GM21390 (cell line): Measurements from ENCODE around the gene FAH.
"Not testable (repeated sequence)": the region's sequence is repeated elsewhere in the genome, so short reads cannot be mapped to it uniquely, and the experiment has no call there.

ENCODE experiments used
- ATAC-seq: cut with Tn5 transposase; IDR thresholded peaks from one replicate; pipeline ENCODE4 v1.9.1; 2021; ENCODE audit not compliant: unreplicated experiment

FAH gene

DNA sequence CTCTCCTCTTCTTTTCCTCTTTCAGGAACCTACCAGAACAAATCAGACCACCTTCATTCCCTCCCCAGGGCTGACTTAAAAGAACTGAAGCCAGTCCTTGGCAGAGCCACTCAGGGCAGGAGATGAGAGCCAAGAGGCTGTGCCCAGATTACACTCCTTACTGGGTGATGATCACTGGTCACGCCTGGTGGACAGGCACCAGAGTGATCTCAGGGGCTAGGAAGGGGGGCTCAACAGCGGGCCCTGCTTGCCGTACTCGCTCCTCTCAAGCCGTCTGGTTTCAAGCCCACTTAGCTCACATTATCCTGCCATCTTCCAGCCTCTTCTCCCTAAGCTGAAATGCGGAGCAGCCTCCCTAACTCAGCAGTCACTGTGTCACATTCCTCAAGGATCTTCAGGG is 1.7 kb upstream of the FAH start:
- ATAC-seq: no peak

DNA sequence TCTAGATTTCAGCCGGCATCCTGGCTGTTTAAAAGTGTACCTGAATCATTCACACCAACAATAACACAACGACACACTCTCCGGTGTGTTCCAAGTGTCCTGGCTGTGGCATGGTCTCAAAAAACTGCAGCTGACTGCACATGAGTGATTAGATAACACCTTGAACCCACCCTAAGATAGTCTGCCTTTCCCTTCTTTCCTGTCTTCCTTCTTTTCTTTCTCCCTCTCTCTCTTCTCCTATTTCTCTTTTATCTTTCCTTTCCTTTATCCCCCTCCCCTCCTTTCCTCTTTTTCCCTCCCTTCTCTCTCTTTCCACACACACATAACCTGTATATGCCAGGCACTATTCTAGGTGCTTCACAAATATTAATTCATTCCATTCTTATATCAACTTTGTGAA is 1.2 kb upstream of the FAH start:
- ATAC-seq: no peak

- ATAC-seq: peak; percentile 54
Observed at GRCh38 chr15:80152180-80152895, 461 bp upstream of the FAH start.

DNA sequence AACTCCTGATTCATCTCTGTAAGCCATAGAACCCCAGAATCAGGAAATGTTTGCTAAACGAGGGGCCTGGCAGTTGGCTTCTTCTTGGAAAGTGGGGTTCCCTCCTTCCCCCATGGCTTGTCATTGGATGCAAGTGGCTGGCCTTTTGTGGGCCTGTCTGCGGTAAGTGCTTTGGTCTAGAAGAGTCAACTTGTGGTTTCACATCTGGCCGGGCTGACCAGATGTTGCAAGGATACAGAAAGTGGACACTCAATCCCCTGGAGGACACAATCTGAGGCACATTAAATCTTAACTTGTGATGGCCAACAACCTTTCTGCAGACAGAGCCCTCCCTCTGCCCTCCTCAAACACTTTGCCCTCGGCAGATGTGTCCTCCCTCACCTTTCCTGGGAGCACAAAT is 1.1 kb downstream of the FAH start:
- ATAC-seq: no peak

GRCh38 chr15:80154336-80154735 is 1.5 kb downstream of the FAH start:
- no peak for ATAC-seq

DNA sequence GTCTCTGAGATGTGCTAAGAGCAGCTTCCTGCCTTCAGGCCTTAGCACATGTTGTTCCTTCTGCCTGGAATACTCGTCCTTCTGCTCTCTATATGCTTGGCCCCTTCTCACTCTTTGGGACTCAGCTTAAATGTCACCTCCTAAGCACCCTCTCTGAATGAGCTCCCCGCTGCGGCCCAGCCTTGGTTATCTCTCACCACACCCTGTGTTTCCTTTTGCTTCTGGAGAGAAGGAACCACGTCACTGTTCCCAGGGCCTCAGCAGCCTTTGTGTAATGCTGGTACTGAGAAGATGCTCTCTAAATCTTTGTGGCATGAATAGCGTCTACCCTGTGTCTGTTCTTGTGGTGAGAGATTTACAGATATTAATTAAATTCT is 2.2 kb downstream of the FAH start:
- ATAC-seq: no peak

- not testable (repeated sequence) for ATAC-seq
Observed at GRCh38 chr15:80155378-80156175, 2.8 kb downstream of the FAH start.

DNA sequence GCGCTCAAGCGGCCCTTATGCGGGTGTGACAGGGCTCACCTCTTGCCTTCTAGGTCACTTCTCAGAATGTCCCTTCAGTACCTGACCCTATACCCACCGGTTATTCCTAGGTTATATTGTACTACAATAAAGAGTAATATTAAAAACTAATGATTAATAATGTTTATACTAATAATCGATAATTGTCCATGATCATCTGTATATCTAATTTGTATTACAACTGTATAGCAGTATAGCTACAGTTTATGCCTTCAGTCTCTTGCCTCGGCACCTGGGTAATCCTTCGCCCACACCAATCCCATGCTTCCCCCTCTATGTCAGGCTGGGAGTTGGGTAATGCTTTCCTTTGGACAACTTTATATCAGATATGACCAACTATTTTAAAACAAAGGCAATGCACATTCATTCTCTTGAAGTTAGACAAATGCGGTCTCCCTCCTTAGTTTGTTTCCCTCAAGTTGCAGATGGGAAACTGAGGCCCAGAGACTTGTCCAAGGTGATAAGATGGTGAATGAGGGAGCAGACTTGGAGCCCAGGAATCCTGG is 3.4 kb downstream of the FAH start:
- ATAC-seq: no peak

- ATAC-seq: no peak
Observed at GRCh38 chr15:80157215-80157614, 4.4 kb downstream of the FAH start.

DNA sequence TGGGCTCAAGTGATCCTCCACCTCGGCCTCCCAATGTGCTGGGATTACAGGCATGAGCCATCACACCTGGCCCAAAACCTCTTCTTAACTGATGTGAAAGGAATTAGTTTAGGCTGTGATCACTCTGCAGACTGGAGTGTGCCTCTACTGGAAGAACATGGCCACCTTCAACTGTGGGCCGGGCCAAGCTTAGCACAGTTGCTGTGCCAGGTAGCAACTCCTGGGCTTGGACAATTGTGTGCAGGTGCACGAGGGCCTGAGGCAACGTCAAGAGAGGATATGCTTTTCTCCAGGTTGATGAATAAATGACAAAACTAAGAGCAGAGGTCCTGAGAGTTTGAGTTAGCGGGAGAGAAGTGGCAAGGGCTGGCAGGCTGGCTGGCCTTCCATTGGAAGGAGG is 6.5 kb downstream of the FAH start:
- no peak for ATAC-seq

- ATAC-seq: no peak
Observed at GRCh38 chr15:80159811-80160569, 7.2 kb downstream of the FAH start.

DNA sequence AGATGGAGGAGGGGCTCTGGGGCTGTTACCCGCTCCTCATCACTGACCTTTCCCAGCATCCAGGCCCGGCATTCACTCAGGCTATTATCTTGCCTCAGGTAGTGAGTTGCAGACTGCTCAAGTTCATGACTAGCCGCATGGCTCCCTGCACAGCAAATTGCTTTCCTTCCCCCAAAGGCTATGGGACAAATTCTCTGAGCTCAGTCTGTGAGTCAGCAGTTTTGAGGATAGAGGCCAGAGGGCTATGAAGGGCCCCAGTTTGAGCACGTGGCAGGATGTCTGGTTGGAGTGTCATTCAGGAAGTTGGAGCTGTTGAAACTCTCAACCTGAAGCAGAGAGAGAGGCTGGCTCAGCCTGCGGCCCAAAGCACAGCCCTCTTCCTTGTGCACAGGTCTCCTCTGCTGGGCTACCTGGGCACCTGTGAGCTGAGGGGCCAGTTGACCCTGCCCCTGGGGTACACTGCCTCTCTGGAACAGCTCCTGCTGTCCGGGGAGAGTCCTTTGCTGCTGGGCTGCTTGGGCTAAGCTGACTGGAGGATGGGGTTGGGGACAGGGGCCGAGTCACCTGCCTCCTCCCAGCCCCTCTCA is 7.9 kb downstream of the FAH start:
- ATAC-seq: peak; percentile 79

DNA sequence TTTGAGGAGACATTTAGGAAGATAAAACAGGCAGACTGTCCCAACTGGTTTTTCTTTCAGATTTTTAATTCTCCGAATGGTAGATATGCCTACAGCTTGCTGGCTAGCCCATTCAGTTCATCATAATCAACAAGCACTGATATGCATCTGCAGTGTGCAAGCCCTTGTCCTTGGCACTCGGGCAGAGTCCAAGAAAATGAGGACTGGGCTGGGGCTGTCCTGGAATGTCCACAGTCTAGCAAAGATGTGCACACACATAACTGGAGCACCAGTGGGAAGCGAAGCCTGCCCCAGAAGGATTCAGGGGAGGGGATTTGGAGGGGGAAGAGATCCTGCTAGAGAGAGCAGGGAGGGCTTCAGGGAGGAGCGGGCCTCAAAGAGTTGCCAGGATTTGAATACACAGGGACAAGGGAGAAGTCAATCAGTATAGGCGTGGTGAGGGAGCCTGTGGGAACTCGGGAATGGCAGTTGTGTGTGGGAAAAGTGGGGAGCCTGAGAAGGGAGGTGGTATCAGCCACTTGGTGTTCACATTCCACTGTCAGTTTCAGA is 8.7 kb downstream of the FAH start:
- no peak for ATAC-seq

- no peak for ATAC-seq
Observed at GRCh38 chr15:80162059-80162554, 9.3 kb downstream of the FAH start.

GRCh38 chr15:80163217-80163616 is 10.4 kb downstream of the FAH start:
- no peak for ATAC-seq

DNA sequence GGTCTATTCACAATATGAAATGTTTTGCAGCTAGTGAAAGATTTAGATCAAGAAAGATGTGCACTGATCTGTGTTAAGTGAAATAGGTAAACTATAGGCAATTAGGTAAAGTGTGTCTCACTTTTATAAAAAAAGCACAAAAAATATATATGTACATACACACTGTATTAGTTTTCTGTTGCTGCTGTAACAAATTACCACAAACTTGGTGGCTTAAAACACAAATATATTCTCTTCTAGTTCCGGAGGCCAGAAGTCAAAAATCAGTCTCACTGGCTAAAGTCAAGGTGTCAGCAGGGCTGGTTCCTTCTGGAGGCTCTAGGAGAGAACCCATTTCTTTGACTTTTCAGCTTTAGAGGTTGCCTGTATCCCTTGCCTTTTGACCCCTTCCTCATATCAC is 11.1 kb downstream of the FAH start:
- ATAC-seq: no peak

DNA sequence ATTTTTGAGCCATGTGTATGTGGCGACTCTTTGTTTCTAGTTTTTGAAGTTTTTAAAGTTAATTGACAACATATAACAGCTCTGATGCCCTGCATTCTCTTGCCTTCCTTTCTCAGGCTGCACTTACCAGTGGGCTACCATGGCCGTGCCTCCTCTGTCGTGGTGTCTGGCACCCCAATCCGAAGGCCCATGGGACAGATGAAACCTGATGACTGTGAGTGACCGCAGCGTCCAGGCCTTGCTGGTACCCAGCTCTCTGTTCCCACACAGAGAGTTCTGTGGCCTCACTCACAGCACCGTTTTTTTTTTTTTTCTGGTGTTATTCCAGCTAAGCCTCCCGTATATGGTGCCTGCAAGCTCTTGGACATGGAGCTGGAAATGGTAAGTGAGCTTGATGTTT is 15.1 kb downstream of the FAH start:
- no peak for ATAC-seq

DNA sequence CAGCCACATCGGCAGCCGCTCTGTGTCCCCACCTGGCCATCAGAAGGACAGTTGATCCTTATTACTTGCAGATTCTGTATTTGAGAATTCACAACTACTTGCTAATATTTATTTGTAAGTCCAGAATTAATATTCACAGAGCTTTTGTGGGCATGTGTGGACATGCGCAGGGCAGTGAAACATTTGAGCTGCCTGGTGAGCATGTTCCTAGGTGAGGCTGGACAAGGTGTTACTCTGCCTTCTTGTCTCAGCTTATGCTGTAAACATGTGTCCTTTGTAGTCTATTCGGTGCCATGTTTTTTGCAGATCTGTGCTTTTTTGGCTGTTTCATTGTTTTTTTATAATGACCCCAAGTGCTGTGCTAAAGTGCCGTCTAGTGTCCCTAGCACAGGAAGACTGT is 15.6 kb downstream of the FAH start:
- no peak for ATAC-seq

- no peak for ATAC-seq
Observed at GRCh38 chr15:80169768-80170357, 17.1 kb downstream of the FAH start.

GRCh38 chr15:80170596-80170995 is 17.8 kb downstream of the FAH start:
- ATAC-seq: no peak
